ENCODE measurements around the gene PAPPA. TPM values are rescaled to one million over a fixed set of nuclear protein-coding genes. Genes with fewer than 3 reads are reported as not detected.

PAPPA gene
- total and polyA plus RNA-seq, 9 of the 15 experiments (the other 6 are each of a cell fraction or from before 2014, with no cell fraction given), result 0.06 to 0.18 (median 0.11) TPM

DNA sequence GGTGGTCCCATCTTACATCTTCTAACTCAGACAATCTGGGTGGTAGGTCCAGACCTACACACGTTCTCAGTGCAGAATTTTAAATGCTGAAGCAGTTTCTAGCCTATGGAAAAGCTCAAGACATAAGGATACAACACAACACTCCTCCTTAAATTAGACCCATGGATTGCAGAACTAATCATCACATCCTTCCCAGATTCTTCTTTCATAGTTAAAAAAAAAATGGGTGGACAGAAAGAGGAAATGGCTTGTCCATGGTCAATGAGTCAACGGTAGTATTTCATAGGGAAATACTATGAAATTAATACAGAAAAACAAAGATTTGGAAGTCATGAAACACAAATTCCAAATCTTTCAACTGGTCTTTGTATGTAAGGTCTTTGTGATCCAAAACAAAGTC is 106.9 kb downstream of the PAPPA start (continued):
- TF ChIP-seq KLF6 (CRISPR knock-in tag; IDR thresholded peaks at IDR 0.05; ENCODE audit: borderline replicate concordance) (no peak), TBP (optimal IDR thresholded peaks at IDR 0.05; ENCODE audit: low read depth, low read length) (no peak)
- TF ChIP-seq, protein P1, sequence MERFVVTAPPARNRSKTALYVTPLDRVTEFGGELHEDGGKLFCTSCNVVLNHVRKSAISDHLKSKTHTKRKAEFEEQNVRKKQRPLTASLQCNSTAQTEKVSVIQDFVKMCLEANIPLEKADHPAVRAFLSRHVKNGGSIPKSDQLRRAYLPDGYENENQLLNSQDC (CRISPR knock-in tag; IDR thresholded peaks at IDR 0.05), result no peak
- TF ChIP-seq, protein P2, sequence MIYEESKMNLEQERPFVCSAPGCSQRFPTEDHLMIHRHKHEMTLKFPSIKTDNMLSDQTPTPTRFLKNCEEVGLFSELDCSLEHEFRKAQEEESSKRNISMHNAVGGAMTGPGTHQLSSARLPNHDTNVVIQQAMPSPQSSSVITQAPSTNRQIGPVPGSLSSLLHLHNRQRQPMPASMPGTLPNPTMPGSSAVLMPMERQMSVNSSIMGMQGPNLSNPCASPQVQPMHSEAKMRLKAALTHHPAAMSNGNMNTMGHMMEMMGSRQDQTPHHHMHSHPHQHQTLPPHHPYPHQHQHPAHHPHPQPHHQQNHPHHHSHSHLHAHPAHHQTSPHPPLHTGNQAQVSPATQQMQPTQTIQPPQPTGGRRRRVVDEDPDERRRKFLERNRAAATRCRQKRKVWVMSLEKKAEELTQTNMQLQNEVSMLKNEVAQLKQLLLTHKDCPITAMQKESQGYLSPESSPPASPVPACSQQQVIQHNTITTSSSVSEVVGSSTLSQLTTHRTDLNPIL (CRISPR knock-in tag; IDR thresholded peaks at IDR 0.05), result no peak
- TF ChIP-seq, protein P3, sequence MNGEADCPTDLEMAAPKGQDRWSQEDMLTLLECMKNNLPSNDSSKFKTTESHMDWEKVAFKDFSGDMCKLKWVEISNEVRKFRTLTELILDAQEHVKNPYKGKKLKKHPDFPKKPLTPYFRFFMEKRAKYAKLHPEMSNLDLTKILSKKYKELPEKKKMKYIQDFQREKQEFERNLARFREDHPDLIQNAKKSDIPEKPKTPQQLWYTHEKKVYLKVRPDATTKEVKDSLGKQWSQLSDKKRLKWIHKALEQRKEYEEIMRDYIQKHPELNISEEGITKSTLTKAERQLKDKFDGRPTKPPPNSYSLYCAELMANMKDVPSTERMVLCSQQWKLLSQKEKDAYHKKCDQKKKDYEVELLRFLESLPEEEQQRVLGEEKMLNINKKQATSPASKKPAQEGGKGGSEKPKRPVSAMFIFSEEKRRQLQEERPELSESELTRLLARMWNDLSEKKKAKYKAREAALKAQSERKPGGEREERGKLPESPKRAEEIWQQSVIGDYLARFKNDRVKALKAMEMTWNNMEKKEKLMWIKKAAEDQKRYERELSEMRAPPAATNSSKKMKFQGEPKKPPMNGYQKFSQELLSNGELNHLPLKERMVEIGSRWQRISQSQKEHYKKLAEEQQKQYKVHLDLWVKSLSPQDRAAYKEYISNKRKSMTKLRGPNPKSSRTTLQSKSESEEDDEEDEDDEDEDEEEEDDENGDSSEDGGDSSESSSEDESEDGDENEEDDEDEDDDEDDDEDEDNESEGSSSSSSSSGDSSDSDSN (IDR thresholded peaks at IDR 0.05; ENCODE audit: borderline replicate concordance in 1 of 2, low read depth in 2 of 2, low read length in 2 of 2), result no peak

DNA sequence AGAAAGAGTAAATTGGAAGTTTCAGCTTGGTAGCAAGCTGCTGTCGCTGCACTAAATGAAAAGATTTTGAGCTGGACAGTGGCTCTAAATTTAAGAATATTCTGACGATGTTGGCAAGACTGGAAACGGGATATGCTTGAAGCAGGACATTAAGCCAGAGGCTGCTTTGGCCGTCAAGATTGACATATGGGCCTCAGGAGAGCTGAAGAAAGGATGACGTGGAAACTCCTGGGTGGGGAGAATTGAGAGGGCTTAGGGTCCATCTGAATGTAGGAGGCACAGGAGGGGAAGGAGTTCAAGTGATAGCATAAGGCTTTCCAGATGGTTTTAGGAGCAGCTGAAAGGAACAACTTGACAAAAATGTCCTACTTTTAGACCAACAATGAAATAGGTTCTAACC is 108.9 kb downstream of the PAPPA start:
- ChIA-PET CTCF (ENCODE audit: low intra/inter-chr PET ratio) (no interaction called here), POLR2A (interaction anchor here (0.6 kb wide), 1 partner anchor 262 kb away, joined by 3 read pairs; no protein-coding TSS in a partner anchor)
- Histone ChIP-seq H3K4me3 (no peak overlapping the region), H3K4me1 (replicated peaks in 1 of 2; ENCODE audit: control insufficient read depth in 2 of 2, insufficient read depth in 2 of 2, low read length in 2 of 2) (no peaks in the 10 kb centered on the region), H3K9me3 (replicated peaks; ENCODE audit: control insufficient read depth, insufficient read depth, low read depth, low read length) (no peaks in the 10 kb centered on the region), H3K79me2 (ENCODE audit: control insufficient read depth, insufficient read depth, low read length) (no peaks in the 10 kb centered on the region), H3K9me1 (ENCODE audit: control insufficient read depth, insufficient read depth, low read length) (no peaks in the 10 kb centered on the region), H3K4me2 (ENCODE audit: insufficient read depth, low read length) (no peak overlapping the region), H3K27ac (ENCODE audit: extremely low read depth, low read depth, low read length) (no peak overlapping the region), H2AFZ (ENCODE audit: low read depth, low read length) (no peak overlapping the region), H3K36me3 (ENCODE audit: control insufficient read depth, insufficient read depth, low read length) (no peaks in the 10 kb centered on the region), H4K20me1 (replicated peaks; ENCODE audit: control insufficient read depth, insufficient read depth, low read length) (no peaks in the 10 kb centered on the region), H3K27me3 (ENCODE audit: control insufficient read depth in 2 of 2, insufficient read depth in 2 of 2, low read length in 2 of 2) (no peaks in the 10 kb centered on the region), H3K9ac (ENCODE audit: insufficient read depth in 1 of 2, low read depth in 2 of 2, low read length in 2 of 2) (no peak overlapping the region)
- FAIRE-seq, result no peak
- no peak for DNase-seq (ENCODE audit: extremely low read depth in 1 of 4, low spot score in 3 of 4)
- WGBS (ENCODE audit: insufficient coverage, low coverage, missing lambda C conversion rate), result 3% methylated on average over 5 of the region's 5 CpGs
- BruUV-seq (replicated peaks), result no TSS peak
- in situ Hi-C loops (cut with MboI) (no loop called here), intact Hi-C loops (cut with micrococcal nuclease) (no loop called here)
- no peak for ATAC-seq
- TF ChIP-seq, protein P4, sequence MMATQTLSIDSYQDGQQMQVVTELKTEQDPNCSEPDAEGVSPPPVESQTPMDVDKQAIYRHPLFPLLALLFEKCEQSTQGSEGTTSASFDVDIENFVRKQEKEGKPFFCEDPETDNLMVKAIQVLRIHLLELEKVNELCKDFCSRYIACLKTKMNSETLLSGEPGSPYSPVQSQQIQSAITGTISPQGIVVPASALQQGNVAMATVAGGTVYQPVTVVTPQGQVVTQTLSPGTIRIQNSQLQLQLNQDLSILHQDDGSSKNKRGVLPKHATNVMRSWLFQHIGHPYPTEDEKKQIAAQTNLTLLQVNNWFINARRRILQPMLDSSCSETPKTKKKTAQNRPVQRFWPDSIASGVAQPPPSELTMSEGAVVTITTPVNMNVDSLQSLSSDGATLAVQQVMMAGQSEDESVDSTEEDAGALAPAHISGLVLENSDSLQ (IDR thresholded peaks at IDR 0.05), result peak; percentile 12; the same call in 1 of the 2 replicates
- TF ChIP-seq, protein P5, sequence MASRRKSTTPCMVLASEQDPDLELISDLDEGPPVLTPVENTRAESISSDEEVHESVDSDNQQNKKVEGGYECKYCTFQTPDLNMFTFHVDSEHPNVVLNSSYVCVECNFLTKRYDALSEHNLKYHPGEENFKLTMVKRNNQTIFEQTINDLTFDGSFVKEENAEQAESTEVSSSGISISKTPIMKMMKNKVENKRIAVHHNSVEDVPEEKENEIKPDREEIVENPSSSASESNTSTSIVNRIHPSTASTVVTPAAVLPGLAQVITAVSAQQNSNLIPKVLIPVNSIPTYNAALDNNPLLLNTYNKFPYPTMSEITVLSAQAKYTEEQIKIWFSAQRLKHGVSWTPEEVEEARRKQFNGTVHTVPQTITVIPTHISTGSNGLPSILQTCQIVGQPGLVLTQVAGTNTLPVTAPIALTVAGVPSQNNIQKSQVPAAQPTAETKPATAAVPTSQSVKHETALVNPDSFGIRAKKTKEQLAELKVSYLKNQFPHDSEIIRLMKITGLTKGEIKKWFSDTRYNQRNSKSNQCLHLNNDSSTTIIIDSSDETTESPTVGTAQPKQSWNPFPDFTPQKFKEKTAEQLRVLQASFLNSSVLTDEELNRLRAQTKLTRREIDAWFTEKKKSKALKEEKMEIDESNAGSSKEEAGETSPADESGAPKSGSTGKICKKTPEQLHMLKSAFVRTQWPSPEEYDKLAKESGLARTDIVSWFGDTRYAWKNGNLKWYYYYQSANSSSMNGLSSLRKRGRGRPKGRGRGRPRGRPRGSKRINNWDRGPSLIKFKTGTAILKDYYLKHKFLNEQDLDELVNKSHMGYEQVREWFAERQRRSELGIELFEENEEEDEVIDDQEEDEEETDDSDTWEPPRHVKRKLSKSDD (conservative IDR thresholded peaks at IDR 0.05; ENCODE audit: low read length), result no peak
- TF ChIP-seq MEIS2 (IDR thresholded peaks at IDR 0.05; ENCODE audit: partially characterized antibody), result peak; percentile 23
